NCI-H2081 (cell line): ENCODE data around the gene RNF168.
"Not testable (repeated sequence)": the region's sequence is repeated elsewhere in the genome, so short reads cannot be mapped to it uniquely, and the experiment has no call there.

Source experiments
- DNase-seq, 2 experiments: peaks; one replicate each; lab custom pipeline; 2025; lab: John Stamatoyannopoulos, UW

The RNF168 gene

GRCh38 chr3:196503196-196504076 is at the start of gene RNF168:
RNF168 (minus strand) TSS chr3:196503768; CDS start chr3:196503173, 595 bp downstream.
- peak; percentile 99 for DNase-seq

- no peak for DNase-seq
Observed at GRCh38 chr3:196552253-196552652, 48.7 kb upstream of the RNF168 start.

- not testable (repeated sequence) for DNase-seq
Observed at GRCh38 chr3:196550172-196550571, 46.6 kb upstream of the RNF168 start.

- DNase-seq, result not testable (repeated sequence)
Observed at GRCh38 chr3:196549312-196549711, 45.7 kb upstream of the RNF168 start.

- DNase-seq, result no peak
Observed at GRCh38 chr3:196547067-196547466, 43.5 kb upstream of the RNF168 start.

GRCh38 chr3:196546537-196546936 is 43.0 kb upstream of the RNF168 start:
- DNase-seq, result no peak

GRCh38 chr3:196544491-196544992 is 41.0 kb upstream of the RNF168 start:
- no peak for DNase-seq

GRCh38 chr3:196541684-196542445 is 38.3 kb upstream of the RNF168 start:
- DNase-seq, result no peak

GRCh38 chr3:196537319-196537984 is 33.9 kb upstream of the RNF168 start:
- DNase-seq, result no peak

- DNase-seq, result no peak
Observed at GRCh38 chr3:196533260-196533681, 29.7 kb upstream of the RNF168 start.

GRCh38 chr3:196531418-196531817 is 27.9 kb upstream of the RNF168 start:
- DNase-seq, result no peak

GRCh38 chr3:196528639-196529233 is 25.2 kb upstream of the RNF168 start:
- peak; percentile 62 to 65 for DNase-seq

- no peak for DNase-seq
Observed at GRCh38 chr3:196525141-196525540, 21.6 kb upstream of the RNF168 start.

GRCh38 chr3:196524527-196524926 is 21.0 kb upstream of the RNF168 start:
- no peak for DNase-seq

GRCh38 chr3:196523841-196524240 is 20.3 kb upstream of the RNF168 start:
- no peak for DNase-seq

- DNase-seq, result not testable (repeated sequence)
Observed at GRCh38 chr3:196521291-196521690, 17.7 kb upstream of the RNF168 start.

- no peak for DNase-seq
Observed at GRCh38 chr3:196519718-196520082, 16.1 kb upstream of the RNF168 start.

- DNase-seq, result peak; percentile 63 to 67
Observed at GRCh38 chr3:196518966-196519717, 15.6 kb upstream of the RNF168 start.

GRCh38 chr3:196517919-196518318 is 14.4 kb upstream of the RNF168 start:
- peak; percentile 92 to 93 for DNase-seq

GRCh38 chr3:196517162-196517800 is 13.7 kb upstream of the RNF168 start:
- DNase-seq, result no peak
